GM15510 (cell line): ENCODE results near the gene EIF2D.

Source experiments
- POLR2A ChIP-seq: IDR thresholded peaks from 3 replicates; pipeline ENCODE4 v1.6.1; 2011; ENCODE audit warnings: borderline replicate concordance; ENCODE audit not compliant: insufficient read length; ENCODE audit errors: extremely low read depth

The EIF2D gene, protein sequence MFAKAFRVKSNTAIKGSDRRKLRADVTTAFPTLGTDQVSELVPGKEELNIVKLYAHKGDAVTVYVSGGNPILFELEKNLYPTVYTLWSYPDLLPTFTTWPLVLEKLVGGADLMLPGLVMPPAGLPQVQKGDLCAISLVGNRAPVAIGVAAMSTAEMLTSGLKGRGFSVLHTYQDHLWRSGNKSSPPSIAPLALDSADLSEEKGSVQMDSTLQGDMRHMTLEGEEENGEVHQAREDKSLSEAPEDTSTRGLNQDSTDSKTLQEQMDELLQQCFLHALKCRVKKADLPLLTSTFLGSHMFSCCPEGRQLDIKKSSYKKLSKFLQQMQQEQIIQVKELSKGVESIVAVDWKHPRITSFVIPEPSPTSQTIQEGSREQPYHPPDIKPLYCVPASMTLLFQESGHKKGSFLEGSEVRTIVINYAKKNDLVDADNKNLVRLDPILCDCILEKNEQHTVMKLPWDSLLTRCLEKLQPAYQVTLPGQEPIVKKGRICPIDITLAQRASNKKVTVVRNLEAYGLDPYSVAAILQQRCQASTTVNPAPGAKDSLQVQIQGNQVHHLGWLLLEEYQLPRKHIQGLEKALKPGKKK

DNA sequence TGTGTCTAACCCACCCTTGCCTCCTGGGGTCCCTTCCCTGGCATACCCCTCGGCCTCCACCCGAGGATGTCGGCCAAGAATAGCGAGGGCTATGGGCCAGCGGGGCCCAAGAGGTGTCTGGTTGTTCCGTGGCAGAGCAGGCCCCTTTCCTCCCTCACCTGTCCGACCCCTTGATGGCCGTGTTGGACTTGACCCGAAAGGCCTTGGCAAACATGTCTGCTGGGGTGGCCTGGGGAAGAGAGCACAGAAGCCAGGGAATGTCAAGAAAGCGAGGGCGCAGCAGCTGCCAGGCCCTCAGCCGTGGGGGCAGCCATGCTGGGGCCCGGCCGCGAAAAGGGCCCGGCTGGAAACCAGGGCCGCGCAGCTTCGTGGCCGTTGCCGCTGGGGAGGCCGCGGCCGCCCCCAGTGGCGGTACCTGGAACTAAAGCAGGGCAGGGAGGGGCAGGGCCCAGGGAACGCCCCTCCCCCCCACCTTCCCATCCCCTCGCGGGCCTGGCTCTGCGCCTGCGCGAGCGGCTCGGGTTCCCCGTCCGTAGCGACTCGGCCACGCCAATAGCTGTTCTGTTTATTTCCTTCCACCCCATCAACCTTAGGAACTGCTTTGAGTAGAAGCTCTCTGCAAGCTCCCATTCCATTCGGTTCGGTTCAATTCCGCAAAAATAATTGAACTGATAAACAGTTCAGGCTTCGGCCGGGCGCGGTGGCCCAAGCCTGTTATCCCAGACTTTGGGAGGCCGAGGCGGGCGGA, at the start of gene EIF2D:
EIF2D (minus strand) TSS at position 337 of the 748 bp plus-strand sequence; CDS start at position 214, 123 bp downstream.
- peak; percentile 92 for TF ChIP-seq POLR2A

DNA sequence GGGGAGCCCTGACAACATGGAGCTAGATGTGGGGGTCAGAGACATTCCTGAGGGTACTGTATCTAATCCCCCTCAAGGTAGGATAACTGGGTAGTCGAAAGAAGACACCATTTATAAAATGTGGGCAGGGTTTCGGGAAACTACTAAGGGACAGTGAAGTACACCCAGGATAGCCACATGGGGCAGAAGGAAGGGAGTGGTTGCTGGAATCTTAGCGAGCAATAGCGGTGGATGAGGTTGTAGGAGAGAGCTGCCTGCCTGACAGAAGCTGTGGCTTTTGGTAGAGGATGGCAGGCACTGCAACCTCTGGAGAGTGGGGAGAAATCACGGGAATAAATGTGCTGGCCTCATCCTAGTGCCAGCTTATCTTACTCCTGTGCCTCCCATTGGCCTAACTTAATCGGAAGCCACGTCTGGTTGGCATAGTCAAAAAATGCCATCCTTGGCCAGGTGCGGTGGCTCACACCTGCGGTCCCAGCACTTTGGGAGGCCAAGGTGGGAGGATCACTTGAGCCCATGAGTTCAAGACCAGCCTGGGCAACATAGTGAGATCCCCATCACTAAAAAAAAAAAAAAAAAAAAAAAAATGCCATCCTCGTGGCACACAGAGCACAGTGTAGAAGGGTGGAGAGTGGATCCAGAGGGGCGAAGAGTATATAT, 49.0 kb upstream of the EIF2D start:
- no peak for TF ChIP-seq POLR2A

DNA sequence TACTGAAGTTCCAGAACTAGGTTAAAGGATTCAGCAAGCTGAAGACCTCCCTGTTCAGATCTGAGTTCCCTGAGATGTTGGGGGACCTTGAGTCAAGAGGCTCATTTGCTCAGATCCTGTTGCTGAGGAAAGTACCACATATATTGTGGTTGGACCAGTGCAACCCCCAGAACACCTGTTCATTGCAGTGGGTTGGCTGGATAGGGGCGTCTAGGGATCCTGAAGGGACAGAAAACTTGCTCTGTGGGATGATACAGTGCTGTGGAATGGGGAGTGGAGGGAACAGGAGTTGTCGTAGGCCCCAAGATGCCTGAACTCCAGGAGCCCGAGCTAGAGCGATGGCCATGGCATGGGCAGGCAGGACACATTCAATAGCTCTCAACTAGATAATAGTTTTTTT, 47.9 kb upstream of the EIF2D start:
- no peak for TF ChIP-seq POLR2A

DNA sequence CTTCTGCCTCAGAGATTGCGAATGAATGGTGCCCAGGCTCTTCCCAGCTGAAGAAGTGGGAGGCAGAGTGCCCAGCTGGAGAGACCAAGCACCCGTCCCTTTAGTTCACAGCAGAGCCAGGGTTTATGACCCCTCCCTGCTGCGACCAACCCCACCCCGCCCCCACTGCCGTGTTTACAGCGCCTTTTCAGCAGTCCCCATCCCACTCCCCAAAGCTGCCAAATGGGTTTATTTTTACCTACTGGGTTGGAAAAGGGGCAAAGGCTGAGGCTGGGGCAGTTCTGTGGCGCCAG, 46.7 kb upstream of the EIF2D start:
- no peak for TF ChIP-seq POLR2A

DNA sequence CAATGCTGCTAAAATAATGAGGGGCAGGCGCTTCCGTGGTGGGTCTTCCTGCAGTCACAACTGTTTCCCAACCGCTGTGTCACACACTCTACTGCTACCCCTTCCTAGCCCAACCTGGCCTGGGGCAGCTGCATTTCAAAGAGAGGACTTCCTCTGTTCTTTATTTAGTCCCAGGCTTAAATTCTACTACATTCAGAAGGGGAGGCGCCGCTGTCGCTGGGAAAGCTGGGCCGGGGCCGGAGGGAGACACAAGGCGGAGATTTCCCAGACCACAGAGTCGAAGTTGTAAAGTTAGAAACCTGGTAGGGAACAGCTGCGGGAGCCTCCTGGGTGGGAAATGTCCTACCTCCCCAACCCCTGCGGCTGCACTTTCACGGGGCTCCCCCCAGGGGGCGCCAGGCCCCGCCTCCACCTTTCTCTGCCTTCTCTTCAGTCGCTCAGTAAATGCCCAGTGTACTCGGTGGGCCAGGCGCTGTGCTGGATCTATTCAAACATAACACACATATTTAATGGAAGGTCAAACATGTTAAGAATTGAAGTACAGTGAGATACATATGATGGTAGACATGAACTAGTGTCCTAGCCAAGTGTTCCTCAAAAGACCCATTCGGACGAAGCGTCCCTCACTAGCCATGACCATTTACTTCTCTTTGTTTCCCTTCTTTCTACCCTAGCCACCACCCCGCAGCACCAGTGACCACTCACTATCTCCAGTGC, 46.2 kb upstream of the EIF2D start:
- TF ChIP-seq POLR2A: no peak

DNA sequence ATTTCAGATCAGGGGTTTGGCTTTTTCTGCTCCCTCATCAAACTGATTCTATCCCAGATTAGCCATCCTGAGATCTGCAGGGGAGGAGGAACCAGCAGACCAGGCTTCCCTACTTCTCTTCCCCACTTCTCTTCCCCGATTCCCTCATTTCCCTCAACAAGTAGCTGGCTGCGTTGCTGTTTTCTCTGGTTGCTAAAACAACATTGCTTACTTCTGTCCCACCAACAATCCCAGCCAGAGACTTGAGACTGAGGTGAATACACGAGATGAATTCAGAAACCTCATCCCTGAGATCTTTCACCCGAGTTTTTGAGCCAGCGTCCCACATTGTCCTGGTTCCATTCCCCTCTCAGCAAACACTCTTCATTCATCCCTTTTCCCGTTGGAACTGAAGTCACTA, 45.5 kb upstream of the EIF2D start:
- TF ChIP-seq POLR2A: no peak

DNA sequence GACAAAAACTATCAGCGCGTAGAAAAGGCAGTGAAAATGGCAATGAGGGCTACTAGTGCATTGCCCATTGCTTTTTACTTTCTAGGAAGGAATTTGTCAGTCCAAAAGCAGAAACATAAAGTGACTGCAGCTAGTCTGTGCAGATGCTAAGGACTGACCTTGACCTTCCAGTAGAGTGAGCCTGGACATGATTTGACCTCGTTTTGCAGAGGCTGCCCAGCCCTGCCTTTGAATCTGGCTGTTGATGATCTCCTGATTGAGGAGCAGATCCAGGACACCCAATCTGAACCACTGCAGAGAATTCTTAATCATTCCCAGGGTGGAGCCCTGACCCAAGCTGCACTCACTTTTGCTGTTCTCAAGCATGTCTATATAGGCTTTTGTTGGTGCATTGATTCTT, 44.7 kb upstream of the EIF2D start:
- TF ChIP-seq POLR2A: no peak

DNA sequence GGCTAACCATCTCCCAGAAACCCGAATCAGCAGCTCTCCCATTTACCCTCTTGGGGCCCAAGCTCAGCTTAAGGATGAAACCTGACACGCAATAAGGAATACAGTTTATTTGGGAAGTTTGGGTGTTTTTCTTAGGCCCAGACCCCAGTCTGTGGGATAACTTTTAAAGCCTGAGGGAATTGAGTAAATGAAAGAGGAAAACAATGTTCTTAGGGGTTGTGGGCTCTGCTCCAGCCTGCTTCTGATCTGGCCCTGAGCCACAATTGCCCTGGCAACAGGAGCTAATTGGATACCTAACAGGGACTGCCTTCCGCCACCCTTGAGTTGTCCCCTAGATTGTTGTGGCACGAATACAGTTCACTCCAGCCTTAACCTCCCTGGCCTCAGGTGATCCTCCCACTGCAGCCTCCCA, 43.2 kb upstream of the EIF2D start:
- TF ChIP-seq POLR2A: no peak

DNA sequence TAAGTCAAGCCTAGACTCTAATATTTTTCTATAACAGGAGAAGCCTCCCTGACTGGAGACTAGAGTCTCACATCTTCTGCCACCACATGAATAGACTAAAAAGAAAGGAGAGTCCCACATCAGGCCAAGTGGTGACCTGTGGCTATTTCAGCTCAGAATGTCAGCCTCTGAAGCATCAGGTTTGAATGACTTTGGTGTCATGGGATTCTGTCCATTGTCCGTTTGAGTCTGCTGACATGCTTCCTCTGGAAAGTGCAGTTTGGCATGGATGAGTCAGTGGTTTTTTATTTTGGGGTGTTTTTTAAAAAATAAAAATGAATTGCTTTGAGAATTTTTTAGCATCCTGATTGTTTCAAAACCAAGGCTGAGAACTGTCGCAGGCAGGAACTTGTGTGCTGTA, 42.6 kb upstream of the EIF2D start:
- no peak for TF ChIP-seq POLR2A

DNA sequence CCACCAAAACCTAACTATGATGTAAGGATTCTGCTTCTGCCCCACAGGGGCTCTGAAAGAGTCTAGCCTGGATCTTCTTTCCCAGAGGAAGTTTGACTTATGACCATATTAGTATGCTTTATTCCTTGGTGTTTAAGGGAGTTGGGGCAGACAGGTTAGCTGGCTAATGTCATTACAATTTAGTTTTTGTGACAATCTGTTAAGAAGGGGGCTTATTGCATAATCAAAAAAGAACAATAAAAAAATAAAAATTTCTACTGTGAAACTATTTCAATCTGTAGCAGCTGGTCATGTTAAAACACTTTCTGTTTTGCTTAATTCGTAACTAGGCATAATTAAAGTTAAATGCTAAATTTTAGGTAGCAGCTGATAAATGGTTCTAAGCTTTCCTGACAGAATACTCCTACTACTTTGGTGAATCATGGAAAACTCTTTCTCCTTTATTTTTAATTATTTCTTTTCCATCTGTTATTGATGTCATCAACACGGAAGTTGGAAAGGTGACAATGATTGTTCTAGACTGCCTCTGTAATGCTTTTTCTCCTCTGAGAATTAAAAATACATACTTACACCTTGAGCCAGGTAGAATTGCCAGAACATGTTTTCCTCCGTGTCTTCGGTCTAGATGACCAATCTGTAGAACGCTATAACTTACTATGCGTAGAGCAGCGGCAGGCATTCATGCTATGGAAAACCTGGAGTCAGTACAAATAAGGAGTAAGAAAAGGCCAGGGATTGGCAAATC, 41.6 kb upstream of the EIF2D start:
- no peak for TF ChIP-seq POLR2A

DNA sequence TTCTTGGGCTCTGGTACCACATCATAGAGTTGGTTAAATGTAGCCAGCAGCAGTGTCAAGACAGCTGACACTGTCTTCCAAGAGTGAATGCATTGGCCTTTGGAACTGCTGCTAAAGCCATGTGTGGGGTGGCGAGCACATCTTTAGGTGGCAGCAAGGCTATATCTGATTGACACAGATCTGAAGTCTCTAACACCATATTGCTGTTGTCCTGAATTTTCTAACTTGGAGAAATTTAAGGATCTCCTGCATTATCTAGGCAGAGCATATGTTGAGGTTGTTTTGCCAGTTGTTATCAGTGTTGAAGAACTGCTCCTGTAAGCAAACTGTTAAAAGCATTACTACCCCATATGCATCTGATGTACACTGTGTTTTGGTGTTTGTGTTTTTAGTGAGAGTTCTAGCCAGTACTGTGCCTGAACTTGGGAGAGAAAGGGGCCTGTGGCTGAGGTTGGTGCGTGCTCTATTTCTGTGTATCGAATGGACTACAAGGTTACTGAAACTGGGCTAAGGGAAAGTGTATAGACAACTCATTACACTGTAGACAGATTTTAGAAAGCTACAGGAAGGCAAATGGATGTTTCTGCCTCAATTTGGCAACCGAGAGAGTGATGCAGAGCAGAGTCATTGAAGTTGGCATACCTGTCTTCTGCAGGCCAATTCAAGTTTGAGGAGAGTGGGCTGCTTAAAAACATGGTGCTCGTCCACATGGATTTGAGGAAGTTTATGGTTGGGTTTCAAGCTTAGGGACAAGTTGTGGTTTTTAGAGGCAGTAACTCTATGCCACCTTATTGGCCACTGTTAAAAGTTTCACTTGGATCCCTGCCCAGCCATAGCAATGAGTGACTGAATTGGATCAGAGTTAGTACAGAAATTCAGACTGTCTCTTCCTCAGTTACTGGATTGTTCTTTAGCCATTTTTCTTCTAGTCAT, 40.0 kb upstream of the EIF2D start:
- no peak for TF ChIP-seq POLR2A

DNA sequence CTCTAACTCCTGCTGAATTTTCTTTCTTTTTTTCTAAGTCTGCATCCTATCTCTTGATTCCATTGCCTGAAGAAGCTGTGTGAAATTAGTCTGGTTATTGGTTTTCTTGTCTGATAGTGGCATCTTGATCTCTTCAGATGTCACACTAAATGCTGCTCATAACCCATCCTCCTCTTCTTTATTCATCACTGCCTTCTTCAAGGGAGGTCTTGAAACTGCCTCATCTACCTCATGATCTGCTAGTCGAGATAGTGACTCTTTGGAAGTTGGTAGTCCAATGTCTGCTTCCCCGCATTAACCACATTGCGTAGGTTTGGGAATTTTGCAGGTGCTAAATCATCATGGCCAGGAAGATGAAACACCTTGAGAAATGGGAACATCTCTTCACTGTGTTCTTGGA, 38.7 kb upstream of the EIF2D start:
- no peak for TF ChIP-seq POLR2A
